OCI-M1 (cell line): ENCODE measurements around the gene BLCAP.
"Not testable (repeated sequence)": the region's sequence is repeated elsewhere in the genome, so short reads cannot be mapped to it uniquely, and the experiment has no call there.

Experiments used
- DNase-seq: peaks from one replicate; lab custom pipeline; 2025; lab: John Stamatoyannopoulos, UW

BLCAP gene

GRCh38 chr20:37480919-37481318 lies 46.8 kb downstream of the BLCAP start:
- no peak for DNase-seq

- no peak for DNase-seq
These were observed 47.6 kb downstream of the BLCAP start for GRCh38 chr20:37479925-37480691.

- DNase-seq = no peak
These were observed 48.4 kb downstream of the BLCAP start for GRCh38 chr20:37479266-37479665.

GRCh38 chr20:37477041-37477440 lies 50.6 kb downstream of the BLCAP start:
- DNase-seq = no peak

- no peak for DNase-seq
These were observed 52.4 kb downstream of the BLCAP start for GRCh38 chr20:37475252-37475651.

GRCh38 chr20:37474386-37474785 lies 53.3 kb downstream of the BLCAP start:
- DNase-seq = no peak

GRCh38 chr20:37473249-37474000 lies 54.3 kb downstream of the BLCAP start:
- no peak for DNase-seq

- DNase-seq = not testable (repeated sequence)
These were observed 55.2 kb downstream of the BLCAP start for GRCh38 chr20:37472435-37472834.

- DNase-seq = no peak
These were observed 55.9 kb downstream of the BLCAP start for GRCh38 chr20:37471741-37472235.

- DNase-seq = not testable (repeated sequence)
These were observed 57.5 kb downstream of the BLCAP start for GRCh38 chr20:37470190-37470589.

- DNase-seq = no peak
These were observed 58.1 kb downstream of the BLCAP start for GRCh38 chr20:37469531-37469930.

- DNase-seq = no peak
These were observed 58.8 kb downstream of the BLCAP start for GRCh38 chr20:37468886-37469285.
